Colon (tissue), 2 donors: Measurements from ENCODE around the gene TNNT3.

Source experiments
- FAIRE-seq: peaks from 2 replicates; lab custom pipeline; 2012; peaks lifted over from hg19 to GRCh38; lab: Jason Lieb, UNC
- donor health status: control.
- donor health status: control.

TNNT3 gene

GRCh38 chr11:1958367-1958766 lies 38.9 kb downstream of the TNNT3 start:
- FAIRE-seq, result no peak

GRCh38 chr11:1959786-1960185 lies 40.3 kb downstream of the TNNT3 start:
- FAIRE-seq, result no peak

DNA sequence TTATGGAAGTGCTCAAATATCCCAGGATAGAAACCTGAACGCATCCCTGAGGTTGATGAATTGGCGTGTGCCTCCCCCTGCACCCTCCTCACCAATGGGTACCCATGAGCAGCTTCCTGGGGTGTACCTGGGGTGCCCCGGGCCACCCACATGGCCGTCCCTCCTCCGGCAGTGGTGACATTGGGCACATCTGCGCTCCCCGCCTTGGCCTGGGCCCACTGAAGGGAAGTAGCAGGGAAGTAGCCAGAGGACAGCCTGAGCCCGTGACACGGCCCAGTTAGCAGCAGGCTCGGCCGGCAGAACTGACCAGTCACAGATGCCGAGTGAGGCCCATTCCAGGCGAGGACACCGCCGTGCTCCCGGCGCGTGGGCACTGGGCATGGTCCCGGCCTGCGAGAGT lies 44.4 kb downstream of the TNNT3 start:
- FAIRE-seq, result no peak

DNA sequence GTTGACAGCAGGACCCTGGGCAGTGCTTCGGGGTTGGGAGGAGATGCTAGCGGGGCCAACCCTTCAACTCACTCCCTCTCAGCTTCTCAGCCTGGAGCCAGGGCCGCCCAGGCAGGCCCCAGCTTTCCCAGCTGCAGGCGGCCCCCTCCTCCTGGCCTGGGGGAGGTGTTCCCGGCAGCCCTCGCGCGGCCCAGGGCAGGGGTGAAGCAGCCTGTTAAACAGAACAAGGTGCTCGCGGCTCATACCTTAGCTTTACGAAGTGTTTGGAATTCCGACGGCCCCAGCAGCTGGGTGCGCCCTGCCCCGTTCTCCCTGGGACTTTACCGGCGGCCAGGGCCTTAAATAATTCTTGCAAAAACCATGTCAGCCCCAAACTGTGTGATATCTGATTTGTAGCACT lies 44.8 kb downstream of the TNNT3 start:
- FAIRE-seq, result no peak

- FAIRE-seq, result no peak
These were observed 45.5 kb downstream of the TNNT3 start for GRCh38 chr11:1964955-1965354.

DNA sequence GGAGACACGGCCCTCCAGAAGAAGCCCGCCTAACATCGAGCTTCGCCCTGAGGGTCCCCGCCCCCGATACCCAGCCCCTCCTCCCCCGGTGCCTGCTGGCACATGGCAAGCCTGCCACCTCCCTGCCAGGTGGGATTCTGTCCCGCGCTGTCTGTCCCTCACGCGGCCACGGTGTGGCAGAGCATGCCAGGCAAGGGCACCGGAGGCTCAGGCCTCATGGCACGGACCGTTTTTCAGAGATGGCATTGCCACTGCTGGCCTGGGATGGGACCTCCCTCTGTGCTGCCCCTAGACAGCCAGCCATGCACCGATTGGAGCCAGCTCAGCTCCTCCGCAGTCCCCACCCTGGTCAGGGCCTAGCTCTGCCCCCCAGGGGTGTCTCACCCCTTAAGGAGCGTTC lies 47.0 kb downstream of the TNNT3 start:
- no peak for FAIRE-seq

- FAIRE-seq, result no peak
These were observed 48.2 kb downstream of the TNNT3 start for GRCh38 chr11:1967641-1968225.

DNA sequence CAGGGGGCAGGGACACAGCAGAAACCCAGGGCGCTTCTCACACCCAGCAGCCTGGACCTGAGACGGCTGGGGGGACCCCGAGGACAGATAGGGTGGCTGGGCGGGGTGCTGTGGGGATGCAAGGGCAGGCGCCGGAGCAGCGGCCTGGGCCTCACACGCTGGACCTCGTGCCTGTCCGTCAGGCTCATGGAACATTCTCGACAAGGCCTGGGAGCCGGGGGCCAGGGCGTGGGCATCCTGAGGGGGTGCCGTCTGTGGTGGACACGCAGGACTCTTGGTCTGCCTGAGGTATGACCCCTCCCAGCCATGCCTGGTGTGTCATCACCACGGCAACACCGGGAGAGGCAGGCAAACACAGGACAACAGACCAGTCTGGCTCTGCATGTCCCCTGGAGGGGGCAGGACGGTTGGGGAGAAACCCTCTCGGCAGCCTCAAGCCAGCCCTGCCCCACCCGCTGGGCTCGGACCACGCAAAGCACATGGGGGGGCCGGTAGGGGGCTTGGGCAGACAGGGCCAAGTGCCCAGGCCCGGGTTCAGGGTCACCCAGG lies 49.0 kb downstream of the TNNT3 start:
- no peak for FAIRE-seq

DNA sequence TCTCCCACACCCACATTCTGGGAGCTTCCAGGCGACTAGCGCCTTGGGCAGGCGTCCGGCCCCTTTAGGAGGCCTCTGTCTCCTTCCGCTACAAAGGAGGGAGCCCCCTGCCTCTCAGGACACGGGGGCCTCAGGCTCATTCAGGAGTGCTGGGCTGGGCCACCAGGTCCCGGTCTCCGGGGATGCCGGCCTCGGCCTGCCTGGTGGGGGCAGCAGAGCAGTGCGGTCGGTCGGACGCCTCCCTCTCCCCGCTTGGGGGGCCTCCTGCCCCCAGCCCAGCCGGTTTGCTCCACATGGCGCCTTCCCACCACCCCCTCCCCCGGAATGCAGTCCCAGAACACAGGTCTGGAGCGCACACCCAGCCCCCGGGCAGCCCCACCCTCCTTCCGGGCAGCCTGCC lies 49.5 kb downstream of the TNNT3 start:
- FAIRE-seq, result no peak

DNA sequence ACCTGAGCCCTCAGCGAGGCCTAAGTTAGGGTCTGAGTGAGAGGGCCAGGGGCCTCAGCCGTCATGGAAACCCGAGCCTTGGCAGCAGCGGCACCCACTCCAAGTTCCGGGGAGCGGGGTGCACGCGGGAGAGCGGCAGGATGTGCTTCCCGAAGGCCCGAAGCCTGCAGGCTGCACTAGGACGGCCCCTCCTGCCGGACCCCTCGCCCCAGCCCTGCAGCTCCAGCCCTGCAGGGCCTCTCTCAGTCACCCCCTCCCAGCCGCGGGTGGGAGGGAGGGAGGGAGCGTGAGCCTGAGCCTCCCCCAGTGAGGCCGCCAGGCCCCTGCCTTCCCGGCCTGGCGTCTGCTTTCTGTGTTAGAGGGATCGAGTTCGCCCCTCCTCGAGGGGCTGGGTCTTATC lies 50.3 kb downstream of the TNNT3 start:
- no peak for FAIRE-seq

DNA sequence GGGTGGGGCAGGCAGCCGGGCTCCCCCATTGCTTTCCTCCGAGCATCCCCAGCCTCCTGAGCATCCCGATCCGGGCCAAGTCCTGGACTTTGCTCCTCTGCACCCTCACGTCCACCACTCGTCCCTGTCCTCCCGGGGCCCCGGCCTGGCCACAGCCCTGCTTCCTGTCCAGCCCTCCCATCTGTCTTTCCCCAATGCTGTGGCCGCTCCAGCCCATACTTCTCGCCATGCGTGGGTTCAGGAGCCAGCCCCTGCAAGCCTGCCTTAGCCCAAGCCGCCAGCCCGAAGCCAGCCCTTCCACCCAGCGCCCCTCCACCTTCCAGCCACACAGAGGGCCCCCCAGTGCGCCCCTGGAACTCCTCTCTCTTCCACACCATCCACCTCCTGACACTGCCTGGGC lies 51.5 kb downstream of the TNNT3 start:
- FAIRE-seq, result no peak

DNA sequence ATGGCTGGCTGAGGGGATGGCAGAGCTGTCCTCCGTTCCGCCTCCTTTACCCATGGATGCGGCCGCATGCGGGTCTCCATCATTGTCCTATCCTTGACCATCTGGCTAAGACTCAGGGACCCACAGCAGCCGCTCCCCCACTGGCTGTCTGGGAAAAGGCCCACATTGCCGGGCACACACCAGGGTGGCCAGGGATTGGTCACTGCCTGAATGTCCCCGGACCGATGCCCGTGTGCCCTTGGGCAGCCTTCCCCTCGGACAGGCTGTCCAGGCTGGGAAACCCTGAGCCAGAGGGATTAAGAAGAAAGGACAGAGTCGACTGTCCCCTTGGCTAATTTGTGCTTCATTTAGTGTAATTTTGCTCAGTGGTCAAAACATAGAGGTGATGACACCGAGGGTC lies 55.7 kb downstream of the TNNT3 start:
- no peak for FAIRE-seq

GRCh38 chr11:1978720-1979473 lies 59.4 kb downstream of the TNNT3 start:
- FAIRE-seq, result no peak

DNA sequence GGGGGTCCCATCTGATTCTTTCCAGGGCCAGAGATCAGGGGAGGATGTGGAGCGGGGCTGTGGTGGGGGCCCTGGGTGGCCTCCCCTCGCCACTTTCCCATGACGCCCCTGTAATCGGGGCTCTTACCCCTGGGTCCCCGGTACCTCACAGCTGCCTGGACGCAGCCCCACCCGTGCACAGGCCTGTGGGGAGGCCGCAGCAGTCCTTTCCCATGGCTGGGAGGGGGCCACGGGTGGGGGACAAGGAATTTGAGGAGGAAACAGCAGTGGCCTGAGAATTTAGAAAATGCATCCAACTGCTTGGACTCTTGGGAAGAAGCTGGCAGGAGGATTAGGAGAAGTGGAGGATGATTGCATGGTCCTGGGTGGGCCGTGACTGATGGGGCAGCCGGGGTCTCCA lies 60.1 kb downstream of the TNNT3 start:
- FAIRE-seq, result no peak

GRCh38 chr11:1982873-1983600 lies 63.5 kb downstream of the TNNT3 start:
- no peak for FAIRE-seq

GRCh38 chr11:1983601-1983961 lies 64.1 kb downstream of the TNNT3 start:
- no peak for FAIRE-seq

DNA sequence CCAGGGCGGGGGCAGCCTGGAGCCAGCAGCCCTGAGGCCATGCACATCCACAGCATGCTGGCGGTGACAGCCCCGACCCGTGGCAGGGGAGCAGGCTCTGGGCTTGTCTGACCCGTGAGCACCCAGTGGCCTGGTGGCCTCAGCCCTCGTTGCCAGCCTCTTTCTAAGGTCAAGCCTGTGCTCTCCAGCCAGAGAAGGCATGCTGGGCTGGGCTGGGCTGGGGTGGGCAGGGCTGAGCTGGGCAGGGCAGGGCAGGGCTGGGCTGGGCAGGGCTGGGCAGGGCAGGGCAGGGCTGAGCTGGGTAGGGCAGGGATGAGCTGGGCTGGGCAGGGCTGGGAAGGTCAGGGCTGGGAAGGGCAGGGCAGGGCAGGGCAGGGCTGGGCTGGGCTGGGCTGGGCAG lies 67.5 kb downstream of the TNNT3 start:
- no peak for FAIRE-seq

DNA sequence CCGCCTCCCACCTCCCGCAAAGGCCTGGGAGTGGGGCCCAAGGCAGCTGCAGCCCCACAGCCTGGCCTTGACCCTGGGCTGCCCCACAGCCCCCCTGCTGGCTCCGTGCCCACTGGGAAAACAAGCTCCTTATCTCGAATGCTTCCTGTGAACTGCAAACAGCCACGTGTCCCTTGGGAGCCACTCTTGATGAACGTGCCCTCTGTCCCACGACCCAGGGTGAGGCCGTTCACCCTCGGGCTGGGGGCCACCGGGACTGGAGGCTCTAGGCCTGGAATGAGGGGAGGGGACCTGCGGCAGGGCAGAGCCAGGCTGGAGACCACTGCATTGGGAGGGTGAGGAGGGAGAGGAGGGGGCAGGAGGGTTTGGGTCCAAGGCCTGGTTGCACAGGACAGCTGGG lies 68.7 kb downstream of the TNNT3 start:
- no peak for FAIRE-seq
